Measurements from ENCODE around the gene XKR3.
A peak's percentile ranks its signal among the peaks of the same experiment; 100 is the strongest.
"Not testable (repeated sequence)": the region's sequence is repeated elsewhere in the genome, so short reads cannot be mapped to it uniquely, and the experiment has no call there.

The XKR3 gene

GRCh38 chr22:16749282-16749681 lies 75.9 kb downstream of the XKR3 start:
- not testable (repeated sequence) for H2AFZ ChIP-seq (ENCODE audit: low read depth, low read length, severe bottlenecking); H3K36me3 ChIP-seq (ENCODE audit: low read length); H3K79me2 ChIP-seq (ENCODE audit: insufficient read depth, low read length); H3K4me3 ChIP-seq (ENCODE audit: insufficient read depth, low read length, poor library complexity, severe bottlenecking); H3F3A ChIP-seq (ENCODE audit: insufficient read depth); H3K27me3 ChIP-seq (ENCODE audit: low read length); H3K9me3 ChIP-seq (ENCODE audit: insufficient read depth, low read length); H3K9me2 ChIP-seq (replicated peaks; ENCODE audit: insufficient read depth, low read length); H4K20me1 ChIP-seq (ENCODE audit: low read depth, low read length)
- H3K27ac ChIP-seq (ENCODE audit: low read depth, low read length): peak overlapping the region; percentile 82
- peak overlapping the region; percentile 29; the same call in 1 of the 2 replicates for H3K9ac ChIP-seq (ENCODE audit: low read length)
- H3K4me2 ChIP-seq (ENCODE audit: low read depth, low read length, poor library complexity, severe bottlenecking): peak overlapping the region; percentile 34

- not testable (repeated sequence) for H3K27me3 ChIP-seq (ENCODE audit: low read length); H2AFZ ChIP-seq (ENCODE audit: low read depth, low read length, severe bottlenecking); H3F3A ChIP-seq (ENCODE audit: insufficient read depth); H3K9ac ChIP-seq (ENCODE audit: low read length); H3K79me2 ChIP-seq (ENCODE audit: insufficient read depth, low read length); H3K4me3 ChIP-seq (ENCODE audit: insufficient read depth, low read length, poor library complexity, severe bottlenecking); H3K36me3 ChIP-seq (ENCODE audit: low read length); H3K9me3 ChIP-seq (ENCODE audit: insufficient read depth, low read length); H4K20me1 ChIP-seq (ENCODE audit: low read depth, low read length); H3K4me2 ChIP-seq (ENCODE audit: low read depth, low read length, poor library complexity, severe bottlenecking); H3K9me2 ChIP-seq (replicated peaks; ENCODE audit: insufficient read depth, low read length)
- H3K27ac ChIP-seq (ENCODE audit: low read depth, low read length): peak overlapping the region; percentile 82
Measured at GRCh38 chr22:16748160-16748929, 76.9 kb downstream of the XKR3 start.

- H3F3A ChIP-seq (ENCODE audit: insufficient read depth); H3K4me3 ChIP-seq (ENCODE audit: insufficient read depth, low read length, poor library complexity, severe bottlenecking); H3K79me2 ChIP-seq (ENCODE audit: insufficient read depth, low read length); H3K27me3 ChIP-seq (ENCODE audit: low read length); H4K20me1 ChIP-seq (ENCODE audit: low read depth, low read length); H3K9me3 ChIP-seq (ENCODE audit: insufficient read depth, low read length); H3K36me3 ChIP-seq (ENCODE audit: low read length); H3K4me2 ChIP-seq (ENCODE audit: low read depth, low read length, poor library complexity, severe bottlenecking); H3K9me2 ChIP-seq (replicated peaks; ENCODE audit: insufficient read depth, low read length); H2AFZ ChIP-seq (ENCODE audit: low read depth, low read length, severe bottlenecking); H3K27ac ChIP-seq (ENCODE audit: low read depth, low read length); H3K9ac ChIP-seq (ENCODE audit: low read length): not testable (repeated sequence)
Measured at GRCh38 chr22:16747266-16748159, 77.7 kb downstream of the XKR3 start.

- not testable (repeated sequence) for H3K4me2 ChIP-seq (ENCODE audit: low read depth, low read length, poor library complexity, severe bottlenecking); H3K27ac ChIP-seq (ENCODE audit: low read depth, low read length); H3K9me3 ChIP-seq (ENCODE audit: insufficient read depth, low read length); H3K27me3 ChIP-seq (ENCODE audit: low read length); H3K36me3 ChIP-seq (ENCODE audit: low read length); H3F3A ChIP-seq (ENCODE audit: insufficient read depth); H3K4me3 ChIP-seq (ENCODE audit: insufficient read depth, low read length, poor library complexity, severe bottlenecking); H4K20me1 ChIP-seq (ENCODE audit: low read depth, low read length); H3K9me2 ChIP-seq (replicated peaks; ENCODE audit: insufficient read depth, low read length); H3K9ac ChIP-seq (ENCODE audit: low read length); H3K79me2 ChIP-seq (ENCODE audit: insufficient read depth, low read length); H2AFZ ChIP-seq (ENCODE audit: low read depth, low read length, severe bottlenecking)
Measured at GRCh38 chr22:16734271-16734670, 90.9 kb downstream of the XKR3 start.

All from SU-DHL-6 (cell line).